Hematopoietic multipotent progenitor cell treated with erythropoietin and hydrocortisone succinate and interleukin-3 and kit ligand, for 4 days (in vitro differentiated cells): Measurements from ENCODE around the gene ARID1B.
A peak's percentile ranks its signal among the peaks of the same experiment; 100 is the strongest.

Source experiments
- DNase-seq: peaks from one replicate; pipeline ENCODE4 v3.0.0-alpha.2; 2015

Gene ARID1B

DNA sequence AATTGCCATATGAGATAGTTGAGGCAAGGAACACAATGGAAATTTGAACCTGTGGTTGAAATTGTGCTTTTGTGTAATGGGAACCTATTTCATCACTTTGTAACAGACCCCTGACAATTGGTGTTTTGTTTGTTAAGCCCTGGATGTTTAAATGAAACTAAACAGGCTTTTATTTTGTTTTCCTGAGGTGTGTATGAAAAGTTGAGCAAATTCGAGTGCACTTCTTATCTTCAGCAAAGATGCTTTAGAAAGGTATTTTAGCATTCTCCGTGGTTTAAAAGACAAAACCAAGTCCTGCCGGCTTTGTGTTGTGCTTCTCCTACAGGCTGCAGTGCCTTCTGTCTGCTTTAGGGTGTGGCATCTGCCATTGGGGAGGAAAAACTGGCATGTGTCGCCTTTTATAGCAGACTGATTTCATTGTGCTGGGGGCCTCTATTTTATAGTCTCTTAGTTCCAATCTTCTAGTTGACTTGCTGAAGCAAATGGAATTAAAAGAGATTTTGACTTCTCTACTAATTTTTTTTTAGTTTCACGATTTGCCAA is 2.2 kb upstream of the ARID1B start:
- peak; percentile 63 for DNase-seq

GRCh38 chr6:156775717-156776116 is 1.5 kb upstream of the ARID1B start:
- no peak for DNase-seq

GRCh38 chr6:156776470-156776839 is 723 bp upstream of the ARID1B start:
- DNase-seq = peak; percentile 84

DNA sequence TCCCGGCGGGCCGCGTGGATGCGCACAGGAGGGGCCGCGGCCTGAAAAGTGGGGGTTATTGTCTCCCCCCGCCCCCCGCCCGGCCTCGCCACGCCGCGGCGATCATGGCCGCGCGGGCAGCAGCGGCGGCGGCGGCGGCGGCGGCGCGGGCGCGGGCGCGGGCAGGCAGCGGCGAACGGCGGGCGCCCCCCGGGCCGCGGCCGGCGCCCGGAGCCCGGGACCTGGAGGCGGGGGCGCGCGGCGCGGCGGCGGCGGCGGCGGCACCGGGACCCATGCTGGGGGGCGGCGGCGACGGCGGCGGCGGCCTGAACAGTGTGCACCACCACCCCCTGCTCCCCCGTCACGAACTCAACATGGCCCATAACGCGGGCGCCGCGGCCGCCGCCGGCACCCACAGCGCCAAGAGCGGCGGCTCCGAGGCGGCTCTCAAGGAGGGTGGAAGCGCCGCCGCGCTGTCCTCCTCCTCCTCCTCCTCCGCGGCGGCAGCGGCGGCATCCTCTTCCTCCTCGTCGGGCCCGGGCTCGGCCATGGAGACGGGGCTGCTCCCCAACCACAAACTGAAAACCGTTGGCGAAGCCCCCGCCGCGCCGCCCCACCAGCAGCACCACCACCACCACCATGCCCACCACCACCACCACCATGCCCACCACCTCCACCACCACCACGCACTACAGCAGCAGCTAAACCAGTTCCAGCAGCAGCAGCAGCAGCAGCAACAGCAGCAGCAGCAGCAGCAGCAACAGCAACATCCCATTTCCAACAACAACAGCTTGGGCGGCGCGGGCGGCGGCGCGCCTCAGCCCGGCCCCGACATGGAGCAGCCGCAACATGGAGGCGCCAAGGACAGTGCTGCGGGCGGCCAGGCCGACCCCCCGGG is 637 bp downstream of the ARID1B start:
- peak; percentile 82 for DNase-seq

DNA sequence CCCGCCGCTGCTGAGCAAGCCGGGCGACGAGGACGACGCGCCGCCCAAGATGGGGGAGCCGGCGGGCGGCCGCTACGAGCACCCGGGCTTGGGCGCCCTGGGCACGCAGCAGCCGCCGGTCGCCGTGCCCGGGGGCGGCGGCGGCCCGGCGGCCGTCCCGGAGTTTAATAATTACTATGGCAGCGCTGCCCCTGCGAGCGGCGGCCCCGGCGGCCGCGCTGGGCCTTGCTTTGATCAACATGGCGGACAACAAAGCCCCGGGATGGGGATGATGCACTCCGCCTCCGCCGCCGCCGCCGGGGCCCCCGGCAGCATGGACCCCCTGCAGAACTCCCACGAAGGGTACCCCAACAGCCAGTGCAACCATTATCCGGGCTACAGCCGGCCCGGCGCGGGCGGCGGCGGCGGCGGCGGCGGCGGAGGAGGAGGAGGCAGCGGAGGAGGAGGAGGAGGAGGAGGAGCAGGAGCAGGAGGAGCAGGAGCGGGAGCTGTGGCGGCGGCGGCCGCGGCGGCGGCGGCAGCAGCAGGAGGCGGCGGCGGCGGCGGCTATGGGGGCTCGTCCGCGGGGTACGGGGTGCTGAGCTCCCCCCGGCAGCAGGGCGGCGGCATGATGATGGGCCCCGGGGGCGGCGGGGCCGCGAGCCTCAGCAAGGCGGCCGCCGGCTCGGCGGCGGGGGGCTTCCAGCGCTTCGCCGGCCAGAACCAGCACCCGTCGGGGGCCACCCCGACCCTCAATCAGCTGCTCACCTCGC is 1.5 kb downstream of the ARID1B start:
- DNase-seq = peak; percentile 74

GRCh38 chr6:156779206-156780094 is 2.3 kb downstream of the ARID1B start:
- DNase-seq = peak; percentile 61

- peak; percentile 91 for DNase-seq
Observed at GRCh38 chr6:156780102-156780641, 3.0 kb downstream of the ARID1B start.

DNA sequence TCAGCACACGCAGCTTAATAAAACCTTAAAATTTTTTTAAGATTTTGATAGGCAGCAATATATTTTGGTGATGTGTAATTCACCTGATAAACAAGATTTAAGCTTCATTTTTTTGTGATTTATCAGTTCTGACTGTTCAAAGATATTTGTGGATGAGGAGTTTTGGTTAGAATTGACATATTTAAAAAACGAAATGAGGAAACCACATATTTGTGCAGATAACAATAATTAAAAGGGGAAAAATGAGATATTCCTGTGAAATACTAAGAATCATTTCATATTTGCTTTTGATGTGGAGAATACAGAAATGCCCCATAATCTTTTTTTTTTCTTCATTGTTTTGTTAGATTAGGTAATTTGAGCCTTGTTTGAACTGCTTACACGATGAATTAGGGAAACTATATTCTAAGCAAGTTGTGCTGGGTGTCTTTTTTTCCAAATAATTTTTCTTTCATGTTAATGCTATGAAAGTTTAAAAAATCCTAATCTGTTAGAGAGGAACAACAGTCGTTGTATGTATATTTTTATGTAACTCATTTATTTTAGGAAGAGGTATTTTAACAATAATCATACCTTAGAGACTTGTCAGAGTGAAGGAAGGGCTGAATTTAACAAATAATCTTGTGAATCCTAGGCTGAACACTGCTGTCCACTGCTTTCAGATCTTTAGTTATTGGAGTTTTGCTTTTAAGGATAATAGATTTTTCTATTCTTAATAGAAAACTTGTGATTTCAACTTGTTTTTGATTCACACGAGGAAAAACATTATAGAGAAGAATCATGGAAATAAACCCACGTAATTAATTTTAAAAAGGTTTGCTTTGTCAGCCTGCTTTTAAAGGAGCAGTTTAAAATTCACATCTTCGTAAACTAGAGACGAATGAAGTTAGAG is 4.0 kb downstream of the ARID1B start:
- no peak for DNase-seq

- DNase-seq = no peak
Observed at GRCh38 chr6:156781861-156782631, 4.9 kb downstream of the ARID1B start.

GRCh38 chr6:156782691-156783320 is 5.6 kb downstream of the ARID1B start:
- no peak for DNase-seq

GRCh38 chr6:156783958-156784357 is 6.8 kb downstream of the ARID1B start:
- no peak for DNase-seq

DNA sequence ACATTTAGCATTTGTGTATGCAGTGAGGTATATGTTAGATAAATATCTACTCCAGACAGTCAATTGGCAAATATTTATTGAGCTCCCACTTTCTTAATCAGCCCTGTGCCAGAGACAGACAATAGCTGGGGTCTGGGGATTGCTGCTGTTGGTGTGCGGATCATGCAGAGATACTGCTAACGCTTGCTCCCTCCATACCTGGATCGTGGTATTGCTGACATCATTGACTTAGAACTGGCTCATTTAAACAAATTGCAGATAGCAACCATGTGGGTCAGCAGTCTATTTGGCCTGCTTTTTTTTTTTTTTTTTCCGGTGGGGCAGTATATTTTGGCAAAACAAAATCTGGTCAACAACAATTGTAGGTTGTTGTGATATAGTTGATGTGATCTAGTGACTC is 9.5 kb downstream of the ARID1B start:
- no peak for DNase-seq

DNA sequence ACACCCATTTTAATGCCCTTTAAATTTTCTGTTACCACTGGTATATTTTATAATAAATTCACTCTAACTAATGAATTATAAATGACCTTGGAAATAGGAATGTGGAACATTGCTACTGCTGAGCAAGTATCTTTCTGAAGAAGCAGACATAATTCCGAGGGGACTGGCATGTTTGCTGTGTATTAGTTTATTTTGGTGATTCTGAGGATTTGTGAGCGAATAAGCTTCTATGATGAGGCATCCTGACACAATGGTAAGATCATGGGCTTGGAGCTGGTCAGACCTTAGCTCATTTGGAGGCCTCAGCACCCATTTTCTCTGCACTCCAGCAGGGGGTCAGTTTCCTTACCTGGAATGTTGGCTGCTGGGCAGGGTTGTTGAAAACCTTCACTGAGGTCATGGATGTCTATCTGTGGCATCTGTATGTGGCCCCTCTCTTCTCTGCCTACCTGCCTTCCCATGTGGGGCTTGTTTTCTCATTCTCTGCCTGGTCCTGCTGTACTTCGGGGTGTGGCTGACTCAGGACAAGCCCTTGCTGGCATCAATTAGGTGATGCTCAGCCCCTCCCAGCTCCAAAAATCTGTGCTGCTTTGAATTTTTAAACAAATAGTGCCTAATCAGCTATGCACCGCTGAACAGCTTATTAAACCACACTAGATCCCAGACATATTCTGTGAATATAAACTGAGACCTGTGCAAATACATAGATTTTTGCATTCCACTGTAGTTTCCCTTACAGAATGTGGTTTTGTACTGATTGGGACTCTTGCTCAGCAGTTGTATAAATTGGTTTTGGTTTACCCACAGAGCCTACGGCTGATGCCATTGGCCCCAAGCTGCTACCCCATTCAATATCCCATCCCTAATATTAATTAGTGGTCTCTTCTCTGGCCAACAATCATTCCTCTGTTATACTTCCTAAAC is 10.7 kb downstream of the ARID1B start:
- DNase-seq = no peak

- no peak for DNase-seq
Observed at GRCh38 chr6:156789081-156789943, 12.1 kb downstream of the ARID1B start.

DNA sequence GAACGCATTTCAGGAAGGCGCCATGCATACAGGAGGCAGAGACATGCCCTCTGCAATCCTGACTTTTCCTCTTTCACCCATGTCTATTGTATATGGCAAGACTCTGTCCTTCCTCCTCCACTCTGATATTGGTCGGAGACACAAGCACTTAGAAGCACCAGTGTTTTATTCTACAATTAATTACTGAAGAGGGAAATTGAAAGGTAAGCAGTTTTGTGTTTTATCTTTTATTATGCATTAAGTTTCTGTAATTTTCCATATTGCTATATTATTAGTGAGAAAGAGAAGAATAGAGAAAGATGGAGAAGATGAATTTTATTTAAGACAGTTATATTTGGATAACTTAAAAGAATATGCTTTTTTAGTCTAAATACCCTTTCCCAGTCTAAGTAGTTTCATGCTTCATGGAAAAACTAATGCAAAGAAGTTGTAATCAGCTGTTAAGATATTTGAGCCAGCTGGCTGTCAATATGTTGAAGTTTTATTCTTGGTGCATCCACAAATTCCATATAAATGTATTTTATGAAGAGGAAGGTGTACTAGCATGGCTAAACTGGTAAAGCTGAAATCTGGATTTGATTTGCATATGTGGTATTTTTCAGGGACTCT is 13.6 kb downstream of the ARID1B start:
- no peak for DNase-seq

GRCh38 chr6:156791320-156791850 is 14.2 kb downstream of the ARID1B start:
- peak; percentile 89 for DNase-seq

GRCh38 chr6:156793200-156793599 is 16.0 kb downstream of the ARID1B start:
- no peak for DNase-seq
